Subcutaneous abdominal adipose tissue (tissue), 5 donors: ENCODE measurements around the gene TBC1D23.
A peak's percentile ranks its signal among the peaks of the same experiment; 100 is the strongest.

ENCODE experiments used
- H3K27ac ChIP-seq: one replicate; pipeline ENCODE4 v1.7.0; 2013; ENCODE audit warnings: low read depth, mild to moderate bottlenecking, inconsistent platforms, low read length, moderate library complexity
- H3K27me3 ChIP-seq, 5 donors: one replicate each; pipeline ENCODE4 v1.7.0; 2013; ENCODE audit warnings: low read length in 5 of 5, inconsistent platforms in 1 of 5; ENCODE audit not compliant: control insufficient read depth in 5 of 5, insufficient read depth in 4 of 5
- H3K36me3 ChIP-seq, 5 donors: one replicate each; pipeline ENCODE4 v1.7.0; 2013; ENCODE audit warnings: low read length in 5 of 5; ENCODE audit not compliant: control insufficient read depth in 5 of 5, insufficient read depth in 5 of 5
- H3K4me1 ChIP-seq, 5 donors: one replicate each; pipeline ENCODE4 v1.7.0; 2013; ENCODE audit warnings: low read length in 5 of 5, mild to moderate bottlenecking in 3 of 5, moderate library complexity in 1 of 5; ENCODE audit not compliant: control insufficient read depth in 5 of 5, insufficient read depth in 5 of 5
- H3K4me3 ChIP-seq, 5 donors: one replicate each; pipeline ENCODE4 v1.7.0; 2013; ENCODE audit warnings: low read length in 5 of 5, low read depth in 1 of 5
- H3K9ac ChIP-seq, 5 donors: one replicate each; pipeline ENCODE4 v1.7.0; 2013; ENCODE audit warnings: low read length in 5 of 5, mild to moderate bottlenecking in 4 of 5, moderate library complexity in 3 of 5
- H3K9me3 ChIP-seq, 5 donors: one replicate each; pipeline ENCODE4 v1.7.0; 2013; ENCODE audit warnings: low read length in 5 of 5; ENCODE audit not compliant: control insufficient read depth in 5 of 5
- donor health status: healthy.
- donor health status: healthy.
- donor health status: healthy.
- donor health status: healthy.
- donor health status: healthy.

Gene TBC1D23

GRCh38 chr3:100278910-100279309, 18.1 kb downstream of the TBC1D23 start:
- no peaks in the 10 kb centered on the region for H3K9me3 ChIP-seq
- H3K4me1 ChIP-seq, result peaks cover 0 to 10% (median 0%) of the 10 kb centered on the region in 5 donors
- H3K27ac ChIP-seq, result no peak overlapping the region
- peak overlapping the region in 1 of 5 donors; percentile 45 for H3K9ac ChIP-seq
- H3K27me3 ChIP-seq, result no peaks in the 10 kb centered on the region
- H3K36me3 ChIP-seq, result peaks cover 10 to 25% (median 19%) of the 10 kb centered on the region in 5 donors
- no peak overlapping the region for H3K4me3 ChIP-seq

- no peaks in the 10 kb centered on the region for H3K27me3 ChIP-seq
- peaks cover 26 to 57% (median 37%) of the 10 kb centered on the region in 5 donors for H3K36me3 ChIP-seq
- H3K9ac ChIP-seq, result no peak overlapping the region
- H3K9me3 ChIP-seq, result no peaks in the 10 kb centered on the region
- no peaks in the 10 kb centered on the region for H3K4me1 ChIP-seq
- H3K4me3 ChIP-seq, result no peak overlapping the region
- H3K27ac ChIP-seq, result no peak overlapping the region
Observed at GRCh38 chr3:100288288-100288894, 27.6 kb downstream of the TBC1D23 start.

GRCh38 chr3:100289339-100289738, 28.5 kb downstream of the TBC1D23 start:
- Histone ChIP-seq H3K9me3 (no peaks in the 10 kb centered on the region), H3K4me3 (no peak overlapping the region), H3K27ac (no peak overlapping the region), H3K27me3 (no peaks in the 10 kb centered on the region), H3K9ac (no peak overlapping the region), H3K36me3 (peaks cover 26 to 56% (median 38%) of the 10 kb centered on the region in 5 donors), H3K4me1 (no peaks in the 10 kb centered on the region)

- Histone ChIP-seq H3K9me3 (no peaks in the 10 kb centered on the region), H3K36me3 (peaks cover 29 to 55% (median 44%) of the 10 kb centered on the region in 5 donors), H3K27ac (no peak overlapping the region)
Observed at GRCh38 chr3:100295089-100295488, 34.3 kb downstream of the TBC1D23 start.

GRCh38 chr3:100297784-100298183, 37.0 kb downstream of the TBC1D23 start:
- Histone ChIP-seq H3K4me1 (peaks cover 0 to 10% (median 0%) of the 10 kb centered on the region in 5 donors), H3K9me3 (no peaks in the 10 kb centered on the region), H3K4me3 (no peak overlapping the region), H3K27ac (no peak overlapping the region), H3K36me3 (peaks cover 23 to 49% (median 35%) of the 10 kb centered on the region in 5 donors), H3K9ac (no peak overlapping the region), H3K27me3 (no peaks in the 10 kb centered on the region)

More at GRCh38 chr3:100295089-100295488, 34.3 kb downstream of the TBC1D23 start:
- Histone ChIP-seq H3K4me3 (no peak overlapping the region), H3K27me3 (no peaks in the 10 kb centered on the region), H3K4me1 (peaks cover 0 to 10% (median 0%) of the 10 kb centered on the region in 5 donors), H3K9ac (no peak overlapping the region)

GRCh38 chr3:100299016-100299415, 38.2 kb downstream of the TBC1D23 start:
- H3K36me3 ChIP-seq, result peaks cover 19 to 52% (median 36%) of the 10 kb centered on the region in 5 donors

GRCh38 chr3:100306695-100307094, 45.9 kb downstream of the TBC1D23 start:
- H3K27me3 ChIP-seq, result no peaks in the 10 kb centered on the region
- peaks cover 33 to 51% (median 43%) of the 10 kb centered on the region in 5 donors for H3K36me3 ChIP-seq
- peaks cover 0 to 7% (median 3%) of the 10 kb centered on the region in 5 donors for H3K4me1 ChIP-seq
- H3K4me3 ChIP-seq, result no peak overlapping the region
- no peaks in the 10 kb centered on the region for H3K9me3 ChIP-seq
- H3K27ac ChIP-seq, result no peak overlapping the region
- no peak overlapping the region for H3K9ac ChIP-seq

More at GRCh38 chr3:100299016-100299415, 38.2 kb downstream of the TBC1D23 start:
- Histone ChIP-seq H3K9me3 (no peaks in the 10 kb centered on the region), H3K27ac (peak overlapping the region; percentile 40), H3K9ac (peak overlapping the region in 2 of 5 donors; percentile 44 to 45), H3K4me3 (peak overlapping the region in 3 of 5 donors; percentile 7 to 39 (median 37)), H3K4me1 (peaks cover 0 to 10% (median 0%) of the 10 kb centered on the region in 5 donors), H3K27me3 (no peaks in the 10 kb centered on the region)

GRCh38 chr3:100310355-100310965, 49.7 kb downstream of the TBC1D23 start:
- no peaks in the 10 kb centered on the region for H3K27me3 ChIP-seq
- no peak overlapping the region for H3K4me3 ChIP-seq
- no peak overlapping the region for H3K9ac ChIP-seq
- H3K4me1 ChIP-seq, result peaks cover 0 to 7% (median 3%) of the 10 kb centered on the region in 5 donors
- no peak overlapping the region for H3K27ac ChIP-seq
- peaks cover 33 to 40% (median 36%) of the 10 kb centered on the region in 5 donors for H3K36me3 ChIP-seq
- no peaks in the 10 kb centered on the region for H3K9me3 ChIP-seq

GRCh38 chr3:100311011-100311410, 50.2 kb downstream of the TBC1D23 start:
- Histone ChIP-seq H3K4me1 (peaks cover 0 to 7% (median 3%) of the 10 kb centered on the region in 5 donors), H3K36me3 (peaks cover 32 to 42% (median 35%) of the 10 kb centered on the region in 5 donors), H3K4me3 (no peak overlapping the region), H3K9ac (peak overlapping the region in 2 of 5 donors; percentile 27 to 30), H3K9me3 (no peaks in the 10 kb centered on the region), H3K27ac (no peak overlapping the region), H3K27me3 (no peaks in the 10 kb centered on the region)

GRCh38 chr3:100316641-100317069, 55.9 kb downstream of the TBC1D23 start:
- peaks cover 9 to 45% (median 27%) of the 10 kb centered on the region in 5 donors for H3K36me3 ChIP-seq

More at GRCh38 chr3:100316641-100317069, 55.9 kb downstream of the TBC1D23 start:
- H3K9ac ChIP-seq, result peak overlapping the region in 1 of 5 donors; percentile 20
- no peaks in the 10 kb centered on the region for H3K27me3 ChIP-seq
- no peak overlapping the region for H3K27ac ChIP-seq
- peaks cover 0 to 7% (median 0%) of the 10 kb centered on the region in 5 donors for H3K4me1 ChIP-seq
- H3K9me3 ChIP-seq, result no peaks in the 10 kb centered on the region
- H3K4me3 ChIP-seq, result no peak overlapping the region
